Measurements from ENCODE around the gene RIOK1.

- TF ChIP-seq POLR2AphosphoS5 (IDR thresholded peaks at IDR 0.05; ENCODE audit: low read depth, low read length), result no peak
- TF ChIP-seq REST (IDR thresholded peaks at IDR 0.05; ENCODE audit: insufficient read depth in 1 of 2, low read depth in 2 of 2, low read length in 2 of 2), result no peak
Measured at GRCh38 chr6:7432391-7433120, 42.9 kb downstream of the RIOK1 start.
